Measurements from ENCODE around the gene FARS2.
A peak's percentile ranks its signal among the peaks of the same experiment; 100 is the strongest.

The FARS2 gene

DNA sequence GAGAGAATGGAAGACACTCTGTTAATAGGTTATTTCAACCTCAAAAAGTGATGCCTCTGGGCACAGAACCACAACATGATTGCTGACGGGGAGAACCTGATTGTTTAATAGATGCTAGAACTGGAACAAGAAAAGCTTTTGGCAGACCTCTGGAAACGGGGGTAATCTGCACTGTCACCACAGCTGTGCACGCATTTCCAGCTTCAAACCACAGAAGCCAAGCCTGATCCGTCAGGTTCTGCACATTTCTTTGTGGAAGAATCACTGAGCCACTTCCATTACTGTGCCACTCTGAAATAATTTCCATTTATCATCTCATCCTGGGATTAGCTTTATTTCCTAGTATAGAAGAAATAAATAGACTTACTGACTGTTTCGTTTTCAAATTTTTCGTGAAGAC lies 309.3 kb downstream of the FARS2 start:
- no peak overlapping the region for H3K4me3 ChIP-seq (ENCODE audit: low read depth, low read length)
- no peak for DNase-seq (ENCODE audit: low read depth)
- TF ChIP-seq, protein P1, sequence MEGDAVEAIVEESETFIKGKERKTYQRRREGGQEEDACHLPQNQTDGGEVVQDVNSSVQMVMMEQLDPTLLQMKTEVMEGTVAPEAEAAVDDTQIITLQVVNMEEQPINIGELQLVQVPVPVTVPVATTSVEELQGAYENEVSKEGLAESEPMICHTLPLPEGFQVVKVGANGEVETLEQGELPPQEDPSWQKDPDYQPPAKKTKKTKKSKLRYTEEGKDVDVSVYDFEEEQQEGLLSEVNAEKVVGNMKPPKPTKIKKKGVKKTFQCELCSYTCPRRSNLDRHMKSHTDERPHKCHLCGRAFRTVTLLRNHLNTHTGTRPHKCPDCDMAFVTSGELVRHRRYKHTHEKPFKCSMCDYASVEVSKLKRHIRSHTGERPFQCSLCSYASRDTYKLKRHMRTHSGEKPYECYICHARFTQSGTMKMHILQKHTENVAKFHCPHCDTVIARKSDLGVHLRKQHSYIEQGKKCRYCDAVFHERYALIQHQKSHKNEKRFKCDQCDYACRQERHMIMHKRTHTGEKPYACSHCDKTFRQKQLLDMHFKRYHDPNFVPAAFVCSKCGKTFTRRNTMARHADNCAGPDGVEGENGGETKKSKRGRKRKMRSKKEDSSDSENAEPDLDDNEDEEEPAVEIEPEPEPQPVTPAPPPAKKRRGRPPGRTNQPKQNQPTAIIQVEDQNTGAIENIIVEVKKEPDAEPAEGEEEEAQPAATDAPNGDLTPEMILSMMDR (conservative IDR thresholded peaks at IDR 0.05; ENCODE audit: low read depth, low read length): no peak

DNA sequence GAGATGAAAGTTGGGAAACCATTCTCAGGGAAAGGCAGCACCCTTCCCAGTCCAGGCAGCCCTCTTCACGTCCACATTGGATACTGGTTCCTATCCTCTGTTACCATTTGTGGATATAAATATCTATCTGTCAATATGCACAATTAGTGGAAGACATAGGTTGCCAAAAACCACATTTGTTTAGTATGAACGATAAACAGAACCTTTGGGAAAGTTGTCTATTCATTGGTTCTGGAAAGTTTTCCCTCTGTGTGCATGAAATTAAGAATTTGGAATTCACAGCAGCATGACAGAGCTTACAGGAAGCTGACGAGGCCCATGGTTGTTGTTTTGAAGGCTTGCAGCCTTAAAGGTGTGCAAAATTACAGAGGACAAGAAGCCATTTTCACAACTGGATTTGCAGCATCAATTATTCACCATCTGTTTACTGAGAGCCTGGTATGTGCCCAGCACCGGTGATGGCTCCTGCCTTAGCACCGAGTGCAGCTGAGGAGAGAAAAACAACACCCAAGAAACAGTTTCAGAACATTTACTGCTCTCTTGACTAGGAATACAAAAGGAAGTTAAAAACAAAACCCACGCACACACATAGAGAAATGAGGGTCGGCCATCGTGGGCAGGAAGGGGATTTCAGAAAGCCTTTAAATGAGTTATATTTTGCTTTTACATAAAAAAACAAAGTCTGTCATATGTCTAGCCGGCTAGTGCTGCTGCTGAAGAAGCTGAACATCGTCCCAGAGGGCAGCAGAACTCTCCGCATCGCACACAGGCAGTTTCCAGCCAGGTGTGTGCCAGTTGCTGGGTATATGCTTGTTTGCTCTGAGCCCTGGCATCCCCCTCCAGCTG lies 319.6 kb downstream of the FARS2 start:
- TF ChIP-seq, protein P1 (conservative IDR thresholded peaks at IDR 0.05; ENCODE audit: low read depth, low read length): no peak
- no peak overlapping the region for H3K4me3 ChIP-seq (ENCODE audit: low read depth, low read length)
- no peak for DNase-seq (ENCODE audit: low read depth)

DNA sequence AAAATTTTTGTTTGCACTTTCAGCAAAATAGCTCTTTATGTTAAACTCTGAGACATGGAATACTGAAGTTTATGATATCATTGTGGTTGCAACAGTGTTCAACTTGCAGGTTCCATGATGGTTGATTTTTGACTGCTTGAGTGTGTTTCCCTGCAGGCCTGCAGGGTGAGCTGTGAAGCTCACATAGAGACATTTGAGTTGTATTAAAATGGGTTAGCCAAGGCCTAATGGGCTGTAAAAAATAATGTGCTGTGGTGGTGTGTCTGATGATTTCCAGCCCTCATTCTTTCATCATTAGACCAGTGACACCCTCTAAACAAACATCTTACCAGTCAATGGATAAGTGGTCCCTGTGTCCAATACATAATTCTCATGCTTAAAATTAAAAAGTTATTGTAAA lies 321.4 kb downstream of the FARS2 start:
- TF ChIP-seq, protein P1 (conservative IDR thresholded peaks at IDR 0.05; ENCODE audit: low read depth, low read length): peak; percentile 36
- peak; percentile 37 for DNase-seq (ENCODE audit: low read depth)
- H3K4me3 ChIP-seq (ENCODE audit: low read depth, low read length): no peak overlapping the region

DNA sequence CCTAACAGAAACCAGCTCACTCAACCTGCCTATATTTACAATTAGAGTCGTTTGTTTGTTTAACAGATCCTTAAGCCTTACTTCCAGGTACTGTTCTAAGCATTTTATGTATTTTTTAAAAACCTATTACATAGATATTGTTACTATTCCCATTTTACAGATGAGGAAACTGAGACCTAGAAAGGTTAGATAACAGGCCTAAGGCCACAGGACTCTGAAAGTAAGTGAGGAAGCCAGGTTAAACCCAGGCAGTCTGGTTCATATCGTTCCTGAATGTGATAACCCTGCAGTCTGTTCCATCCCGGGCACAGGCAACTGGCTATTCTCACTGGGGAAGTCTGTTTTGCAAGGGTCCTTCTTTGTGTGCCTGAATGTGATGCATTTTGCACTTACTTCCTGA lies 322.2 kb downstream of the FARS2 start:
- no peak for DNase-seq (ENCODE audit: low read depth)
- H3K4me3 ChIP-seq (ENCODE audit: low read depth, low read length): no peak overlapping the region
- TF ChIP-seq, protein P1 (conservative IDR thresholded peaks at IDR 0.05; ENCODE audit: low read depth, low read length): no peak

DNA sequence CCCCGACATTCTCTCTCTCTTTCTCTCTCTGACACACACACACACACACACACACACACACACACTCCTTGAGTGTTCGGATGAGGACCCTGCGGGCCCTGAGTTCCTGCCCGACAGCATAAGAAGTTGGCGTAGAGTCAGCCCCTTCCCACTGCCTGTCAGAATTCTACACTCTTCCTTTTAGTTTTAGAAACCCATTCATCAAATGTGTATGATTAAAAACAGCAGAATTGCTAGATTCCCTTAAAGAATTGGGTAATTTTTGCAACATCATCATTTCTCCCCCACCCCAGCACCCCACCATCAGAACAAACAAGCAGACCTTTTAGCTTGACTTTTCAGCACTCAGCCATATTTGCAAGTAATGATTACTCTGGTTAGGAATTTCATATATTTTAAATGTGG lies 322.8 kb downstream of the FARS2 start:
- DNase-seq (ENCODE audit: low read depth): peak; percentile 83
- no peak overlapping the region for H3K4me3 ChIP-seq (ENCODE audit: low read depth, low read length)
- TF ChIP-seq, protein P1 (conservative IDR thresholded peaks at IDR 0.05; ENCODE audit: low read depth, low read length): no peak

DNA sequence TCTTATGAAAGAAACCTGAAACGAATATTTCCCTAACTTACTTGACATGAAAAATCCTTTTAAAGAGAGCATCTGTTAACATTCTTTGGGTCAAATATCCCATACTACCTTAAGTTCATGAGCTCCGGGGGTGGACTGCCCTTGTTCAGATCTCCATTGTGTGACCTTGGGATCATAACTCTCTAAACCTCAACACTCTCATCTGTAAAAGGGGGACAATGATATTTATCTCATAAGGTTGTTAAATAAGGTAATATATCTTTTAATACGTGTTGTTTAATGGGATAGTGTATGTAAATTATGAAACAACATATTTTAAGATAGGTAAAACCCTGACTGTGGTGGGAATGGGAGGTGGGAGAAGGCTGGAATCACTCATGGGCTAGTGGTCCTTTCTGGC lies 326.3 kb downstream of the FARS2 start:
- H3K4me3 ChIP-seq (ENCODE audit: low read depth, low read length): no peak overlapping the region
- TF ChIP-seq, protein P1 (conservative IDR thresholded peaks at IDR 0.05; ENCODE audit: low read depth, low read length): no peak
- DNase-seq (ENCODE audit: low read depth): no peak
